Right atrium auricular region (tissue), 2 donors: Measurements from ENCODE around the gene TMEM235. TPM values are rescaled to one million over a fixed set of nuclear protein-coding genes. Genes with fewer than 3 reads are reported as not detected.

Experiments used
- DNase-seq: peaks from one replicate; pipeline ENCODE4 v3.0.0-alpha.2; 2019; ENCODE audit warnings: low spot score
- H3K27ac ChIP-seq, 2 donors: fragments of 200-600 bp; sonication (generic); 1 replicate in 1 of 2; 2 replicates in 1 of 2; pipeline ENCODE4 v1.5.1; 2016 to 2019
- H3K27me3 ChIP-seq, 2 donors: fragments of 200-600 bp; sonication (generic); one replicate each; pipeline versions ENCODE4 v1.5.1 to v1.6.0; 2017 to 2019
- H3K36me3 ChIP-seq: fragments of 200-600 bp; sonication (generic); one replicate; pipeline ENCODE4 v1.5.1; 2016
- H3K4me1 ChIP-seq, 2 donors: fragments of 200-600 bp; sonication (generic); one replicate each; pipeline versions ENCODE4 v1.5.1 to v1.6.0; 2017 to 2019
- H3K4me3 ChIP-seq, 2 donors: fragments of 200-600 bp; sonication (generic); 1 replicate in 1 of 2; 2 replicates in 1 of 2; pipeline ENCODE4 v1.5.1; 2017 to 2019; ENCODE audit warnings: mild to moderate bottlenecking in 1 of 2, moderate library complexity in 1 of 2
- H3K9me3 ChIP-seq, 2 donors: fragments of 200-600 bp; sonication (generic); one replicate each; pipeline ENCODE4 v1.5.1; 2019
- total RNA-seq, 2 donors: library from RNA; depleted of rRNA; stranded (reverse); fragments of >200 nt; gene quantifications; one replicate each; pipeline ENCODE4 v1.1.0, GENCODE V29; 2016
- TF ChIP-seq, protein P1 (sequence below), 2 donors: fragments of 200-600 bp; sonication (generic); IDR thresholded peaks; one replicate each; pipeline ENCODE4 v1.5.1; 2019; ENCODE audit warnings: antibody characterized with exemption in 2 of 2

The TMEM235 gene
- total RNA-seq, 2 donors from 2014 or later, result not detected

DNA sequence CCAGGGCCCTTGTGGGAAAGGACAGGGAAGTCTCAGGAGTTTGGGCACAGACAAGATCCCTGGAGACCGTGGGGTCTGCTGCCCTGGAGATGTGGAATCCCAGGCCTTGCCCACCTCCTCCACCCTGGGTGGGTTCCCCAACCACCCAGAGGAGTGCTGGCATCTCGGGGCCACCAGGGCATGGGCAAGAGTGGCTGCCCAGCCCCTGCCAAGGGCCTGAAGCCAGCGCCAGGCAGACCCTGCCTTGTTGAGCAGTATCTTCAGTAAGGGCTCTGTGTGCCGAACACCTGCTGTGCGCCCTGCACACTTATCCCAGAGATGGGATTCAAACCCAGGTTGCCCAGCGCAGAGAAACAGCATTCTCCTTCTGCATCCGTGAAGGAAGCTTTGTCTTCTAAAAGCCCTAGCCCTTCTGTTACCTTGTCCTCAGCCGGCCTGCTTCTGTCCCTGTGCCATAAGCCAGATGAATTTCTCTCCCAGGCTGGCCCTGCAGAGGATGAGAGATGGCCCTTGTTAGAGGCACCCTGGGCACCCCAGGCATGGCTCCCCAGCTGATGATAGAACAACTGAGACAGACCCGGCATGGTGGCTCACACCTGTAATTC, 32.4 kb downstream of the TMEM235 start:
- TF ChIP-seq, protein P1, sequence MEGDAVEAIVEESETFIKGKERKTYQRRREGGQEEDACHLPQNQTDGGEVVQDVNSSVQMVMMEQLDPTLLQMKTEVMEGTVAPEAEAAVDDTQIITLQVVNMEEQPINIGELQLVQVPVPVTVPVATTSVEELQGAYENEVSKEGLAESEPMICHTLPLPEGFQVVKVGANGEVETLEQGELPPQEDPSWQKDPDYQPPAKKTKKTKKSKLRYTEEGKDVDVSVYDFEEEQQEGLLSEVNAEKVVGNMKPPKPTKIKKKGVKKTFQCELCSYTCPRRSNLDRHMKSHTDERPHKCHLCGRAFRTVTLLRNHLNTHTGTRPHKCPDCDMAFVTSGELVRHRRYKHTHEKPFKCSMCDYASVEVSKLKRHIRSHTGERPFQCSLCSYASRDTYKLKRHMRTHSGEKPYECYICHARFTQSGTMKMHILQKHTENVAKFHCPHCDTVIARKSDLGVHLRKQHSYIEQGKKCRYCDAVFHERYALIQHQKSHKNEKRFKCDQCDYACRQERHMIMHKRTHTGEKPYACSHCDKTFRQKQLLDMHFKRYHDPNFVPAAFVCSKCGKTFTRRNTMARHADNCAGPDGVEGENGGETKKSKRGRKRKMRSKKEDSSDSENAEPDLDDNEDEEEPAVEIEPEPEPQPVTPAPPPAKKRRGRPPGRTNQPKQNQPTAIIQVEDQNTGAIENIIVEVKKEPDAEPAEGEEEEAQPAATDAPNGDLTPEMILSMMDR (IDR thresholded peaks at IDR 0.05), result no peak
- Histone ChIP-seq H3K9me3 (no peaks in the 10 kb centered on the region), H3K4me1 (peaks cover 0 to 19% of the 10 kb centered on the region in 2 donors), H3K27ac (peak overlapping the region; percentile 48 to 51), H3K36me3 (no peaks in the 10 kb centered on the region), H3K27me3 (no peaks in the 10 kb centered on the region), H3K4me3 (no peak overlapping the region)
- DNase-seq, result no peak

DNA sequence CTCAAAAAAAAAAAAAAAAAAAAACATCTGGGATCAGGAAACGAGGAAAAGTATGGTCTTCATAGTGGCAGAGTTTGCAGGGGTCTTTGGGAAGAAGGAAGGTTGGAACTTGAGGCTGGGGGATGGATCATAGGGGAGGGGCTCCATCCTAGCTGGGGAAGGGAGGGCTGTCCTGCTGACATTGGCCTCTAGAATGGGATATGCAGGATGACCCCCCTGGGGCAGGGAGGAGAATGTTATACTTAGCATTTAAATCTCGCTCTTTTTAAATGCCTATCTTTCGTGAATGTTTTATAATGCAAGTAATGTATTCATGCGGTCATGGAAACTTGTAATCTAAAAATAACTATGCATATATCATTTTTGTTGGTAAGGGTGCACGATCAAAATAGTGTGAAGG, 33.2 kb downstream of the TMEM235 start:
- no peak for DNase-seq
- H3K27me3 ChIP-seq, result no peaks in the 10 kb centered on the region
- no peak overlapping the region for H3K27ac ChIP-seq
- H3K9me3 ChIP-seq, result no peaks in the 10 kb centered on the region
- TF ChIP-seq, protein P1 (IDR thresholded peaks at IDR 0.05), result no peak
- H3K4me3 ChIP-seq, result no peak overlapping the region
- peaks cover 0 to 13% of the 10 kb centered on the region in 2 donors for H3K4me1 ChIP-seq
- H3K36me3 ChIP-seq, result no peaks in the 10 kb centered on the region

GRCh38 chr17:78265121-78265520, 33.7 kb downstream of the TMEM235 start:
- Histone ChIP-seq H3K4me1 (peaks cover 0 to 13% of the 10 kb centered on the region in 2 donors), H3K4me3 (no peak overlapping the region), H3K9me3 (no peaks in the 10 kb centered on the region), H3K27me3 (no peaks in the 10 kb centered on the region), H3K27ac (no peak overlapping the region), H3K36me3 (no peaks in the 10 kb centered on the region)
- TF ChIP-seq, protein P1 (IDR thresholded peaks at IDR 0.05), result no peak
- DNase-seq, result no peak

GRCh38 chr17:78266231-78266631, 34.8 kb downstream of the TMEM235 start:
- TF ChIP-seq, protein P1 (IDR thresholded peaks at IDR 0.05), result no peak

DNA sequence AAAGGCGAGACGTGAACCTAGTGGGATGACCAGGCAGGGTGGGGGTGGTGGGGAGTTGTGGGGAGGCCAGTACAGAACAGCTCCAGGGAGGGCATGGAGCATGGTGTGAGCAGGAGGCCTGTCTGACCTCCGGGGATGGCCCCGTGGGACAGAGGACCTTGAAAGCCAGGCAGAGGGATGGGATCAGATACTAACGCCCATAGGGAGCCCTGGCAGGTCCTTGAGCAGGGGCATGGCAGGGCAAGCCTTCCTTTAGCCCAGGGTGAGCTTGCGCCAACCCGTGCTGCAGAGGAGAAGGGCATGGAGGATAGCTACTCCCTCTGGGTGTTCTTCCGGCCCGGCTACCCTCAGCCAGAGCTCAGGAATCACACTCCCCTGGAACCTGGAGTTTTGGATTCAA, 35.3 kb downstream of the TMEM235 start:
- no peak overlapping the region for H3K27ac ChIP-seq
- H3K9me3 ChIP-seq, result no peaks in the 10 kb centered on the region
- no peaks in the 10 kb centered on the region for H3K36me3 ChIP-seq
- no peak for DNase-seq
- TF ChIP-seq, protein P1 (IDR thresholded peaks at IDR 0.05), result no peak
- H3K4me1 ChIP-seq, result peaks cover 0 to 13% of the 10 kb centered on the region in 2 donors
- H3K27me3 ChIP-seq, result no peaks in the 10 kb centered on the region
- no peak overlapping the region for H3K4me3 ChIP-seq

More at GRCh38 chr17:78266231-78266631, 34.8 kb downstream of the TMEM235 start:
- Histone ChIP-seq H3K36me3 (no peaks in the 10 kb centered on the region), H3K4me3 (no peak overlapping the region), H3K27ac (no peak overlapping the region), H3K4me1 (peaks cover 0 to 13% of the 10 kb centered on the region in 2 donors), H3K9me3 (no peaks in the 10 kb centered on the region), H3K27me3 (no peaks in the 10 kb centered on the region)
- DNase-seq, result no peak
